ENCODE measurements around the gene CAMTA1.
"Not testable (repeated sequence)": the region's sequence is repeated elsewhere in the genome, so short reads cannot be mapped to it uniquely, and the experiment has no call there.

The CAMTA1 gene

DNA sequence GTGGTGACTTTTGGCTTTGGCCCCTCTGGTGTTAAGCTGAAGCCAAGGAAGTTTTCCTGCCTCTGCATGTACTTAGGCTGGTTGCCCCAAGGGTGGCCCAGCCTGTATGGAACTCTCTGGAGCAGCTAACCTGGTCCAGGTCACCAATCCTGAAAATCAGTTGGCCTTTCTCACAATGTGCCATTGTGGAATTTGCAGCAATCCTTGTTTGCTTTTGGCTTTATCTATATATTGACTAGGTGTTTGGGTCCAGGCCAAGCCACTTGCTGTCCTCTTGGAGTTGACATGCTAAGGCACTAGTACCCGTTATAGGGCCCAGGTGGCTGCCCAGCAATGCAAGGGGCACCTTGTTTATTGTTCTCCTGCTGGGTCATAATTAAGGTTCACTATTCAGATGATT lies 124.6 kb downstream of the CAMTA1 start:
- no peak for DNase-seq

DNA sequence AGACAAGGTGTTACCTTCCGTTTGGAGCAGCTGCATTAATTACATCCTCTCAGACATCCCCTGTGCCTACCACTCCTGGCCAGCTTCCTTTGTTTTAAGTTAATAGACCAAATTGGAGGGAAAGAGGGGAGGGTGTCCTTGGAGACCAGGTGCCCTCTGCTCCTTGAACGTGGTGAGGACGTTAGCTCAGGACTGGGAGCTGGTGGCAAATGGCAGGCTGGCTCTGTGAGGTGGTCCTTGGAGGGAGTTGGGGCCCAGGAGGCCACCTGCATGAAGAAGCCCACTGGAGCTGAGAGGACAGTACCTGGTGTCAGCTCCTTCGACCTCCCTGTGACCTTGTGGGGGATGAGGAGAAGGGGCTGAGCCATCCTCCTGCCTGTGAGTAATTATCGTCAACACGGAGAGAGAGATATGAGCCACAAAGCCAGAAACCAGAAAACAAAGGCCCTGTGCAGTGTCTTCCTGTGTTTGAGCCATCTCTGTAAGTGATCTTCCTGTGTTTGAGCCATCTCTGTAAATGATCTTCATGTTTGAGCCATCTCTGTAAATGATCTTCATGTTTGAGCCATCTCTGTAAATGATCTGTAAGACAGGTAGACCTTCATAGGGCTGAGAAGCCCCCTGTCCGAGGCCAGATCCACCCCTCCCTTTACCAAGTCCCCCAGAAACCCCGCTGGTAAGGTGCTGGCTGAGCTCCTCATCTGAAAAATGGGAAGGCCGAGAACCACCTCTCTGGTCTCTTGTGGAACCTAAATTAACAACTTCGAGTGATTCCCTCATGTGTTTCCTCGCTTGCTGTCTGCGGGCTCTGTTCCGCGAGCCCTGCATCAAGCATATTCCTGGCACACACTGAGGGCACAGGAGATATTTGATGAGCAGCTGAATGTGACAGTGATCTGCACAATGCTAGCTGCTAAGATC lies 126.0 kb downstream of the CAMTA1 start:
- no peak for DNase-seq

DNA sequence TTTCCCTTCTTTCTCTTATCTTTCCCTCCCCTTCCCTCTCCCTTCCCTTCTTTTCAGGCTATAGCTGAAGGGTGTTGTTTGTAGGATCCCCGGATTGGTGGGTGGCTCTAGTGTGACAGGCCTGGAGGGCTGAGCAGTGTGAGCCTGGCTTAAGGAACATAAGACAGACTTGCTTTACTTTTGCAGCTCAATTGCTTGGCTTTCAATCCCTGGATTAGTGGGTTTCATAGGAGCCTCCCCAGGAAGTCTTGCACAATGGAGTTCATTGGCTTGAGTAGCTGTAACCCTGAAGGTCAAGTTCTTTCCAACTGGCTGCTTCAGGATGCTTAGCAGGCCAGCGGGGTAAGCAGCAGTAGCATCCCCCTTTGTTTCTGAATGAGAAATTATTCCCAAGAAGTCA lies 126.7 kb downstream of the CAMTA1 start:
- no peak for DNase-seq

DNA sequence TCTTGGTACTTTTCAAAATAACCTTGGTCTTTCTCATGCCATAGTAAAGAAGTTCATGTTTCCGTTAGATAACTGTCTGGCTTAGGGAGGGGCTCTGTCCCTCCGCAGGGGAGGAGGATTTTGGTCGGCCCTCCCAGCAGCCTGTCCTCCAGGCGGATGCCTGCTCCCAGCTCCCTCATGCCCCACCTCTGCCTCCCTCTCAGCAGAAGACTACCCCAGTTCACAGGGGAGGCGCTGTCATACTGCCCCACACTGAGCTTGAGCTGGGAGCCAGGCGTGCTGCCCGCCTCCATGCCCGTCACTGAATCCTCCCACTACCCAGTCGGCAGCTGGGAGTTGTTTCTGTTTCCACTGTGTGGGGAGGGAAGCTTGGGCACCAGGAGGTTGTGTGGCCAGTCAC lies 127.3 kb downstream of the CAMTA1 start:
- DNase-seq: no peak

DNA sequence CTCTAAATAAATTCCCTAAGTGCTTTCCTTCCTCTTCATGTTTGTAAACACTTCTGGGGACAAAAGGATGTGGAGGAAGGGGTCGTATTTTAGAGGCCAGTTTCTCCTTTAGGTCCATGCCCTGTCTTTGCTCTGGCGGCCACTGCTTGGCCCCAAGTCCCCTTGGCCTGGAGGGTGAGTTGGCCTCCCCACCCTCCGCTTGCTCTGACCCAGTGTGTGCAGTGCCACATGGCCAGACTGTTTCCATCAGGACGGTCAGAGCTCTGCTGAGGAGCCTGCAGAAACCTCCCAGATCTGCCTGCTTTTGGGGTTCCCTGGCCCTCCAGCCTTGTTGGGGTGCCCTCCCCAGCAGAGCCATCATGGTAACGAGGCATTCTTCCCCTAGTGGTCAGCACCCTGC lies 127.8 kb downstream of the CAMTA1 start:
- DNase-seq: no peak

DNA sequence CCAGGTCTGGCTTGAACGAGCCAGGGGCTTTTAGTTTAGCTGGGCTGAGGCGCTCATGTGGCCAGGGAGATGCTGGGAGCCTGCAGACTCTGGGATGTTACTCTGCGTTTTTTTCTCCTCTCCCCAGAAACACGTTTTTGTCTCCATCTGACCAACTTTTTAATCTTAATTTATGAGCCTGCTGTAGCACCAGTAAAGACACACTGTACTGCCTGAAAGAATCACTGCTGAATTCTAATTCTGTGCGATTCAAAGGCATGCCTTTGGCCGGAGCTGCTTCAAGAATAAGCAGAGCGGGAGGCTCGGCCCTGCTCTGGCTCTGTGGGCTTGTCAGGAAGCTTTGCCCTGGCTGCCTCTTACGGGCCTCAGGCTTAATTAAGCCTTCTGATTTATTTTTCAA lies 129.5 kb downstream of the CAMTA1 start:
- no peak for DNase-seq

DNA sequence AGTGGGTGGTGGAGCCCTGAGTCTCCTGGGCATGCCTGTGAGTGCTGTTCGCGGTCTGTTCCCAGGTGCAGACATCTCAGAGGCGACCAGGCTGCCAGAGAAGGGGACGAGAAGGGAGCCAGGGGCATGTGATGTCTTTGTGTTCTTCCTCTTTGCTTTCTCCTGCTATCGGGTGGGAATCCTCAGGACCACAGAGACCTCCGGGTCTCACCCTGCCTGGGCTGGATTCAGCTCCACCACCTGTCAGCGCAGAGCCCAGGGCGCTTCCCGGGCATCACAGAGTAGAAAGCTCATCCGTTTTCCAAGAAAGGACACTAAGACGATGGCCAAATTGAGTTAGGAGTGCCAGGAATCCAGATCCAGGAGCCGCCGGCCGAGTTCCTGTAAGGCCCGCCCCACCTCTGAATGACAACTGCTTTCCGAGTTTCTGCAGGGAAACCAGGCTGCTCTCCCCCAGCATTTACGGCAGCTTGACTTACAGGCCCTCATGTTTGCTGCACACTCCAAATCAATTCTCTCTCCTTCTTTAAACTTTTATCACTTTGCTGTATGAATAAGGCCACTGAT lies 130.8 kb downstream of the CAMTA1 start:
- DNase-seq: no peak

DNA sequence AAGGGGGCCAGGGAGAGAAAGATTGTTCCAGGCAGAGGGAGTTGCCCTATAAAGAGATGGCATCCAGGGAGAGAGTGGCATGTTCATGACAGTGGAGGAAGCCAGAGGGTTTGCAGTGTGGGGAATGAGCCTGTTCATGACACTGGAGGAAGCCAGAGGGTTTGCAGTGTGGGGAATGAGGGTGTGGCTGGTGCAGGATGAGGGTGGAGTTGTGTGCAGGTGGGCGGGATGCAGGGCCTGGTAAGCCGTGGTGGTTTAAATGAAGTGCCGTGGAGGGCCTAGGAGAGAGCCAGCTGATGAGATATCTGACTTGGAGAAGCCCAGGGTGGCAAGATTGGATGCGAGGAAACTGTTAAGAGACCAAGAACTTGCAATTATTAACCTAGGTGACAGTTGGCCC lies 131.8 kb downstream of the CAMTA1 start:
- no peak for DNase-seq

DNA sequence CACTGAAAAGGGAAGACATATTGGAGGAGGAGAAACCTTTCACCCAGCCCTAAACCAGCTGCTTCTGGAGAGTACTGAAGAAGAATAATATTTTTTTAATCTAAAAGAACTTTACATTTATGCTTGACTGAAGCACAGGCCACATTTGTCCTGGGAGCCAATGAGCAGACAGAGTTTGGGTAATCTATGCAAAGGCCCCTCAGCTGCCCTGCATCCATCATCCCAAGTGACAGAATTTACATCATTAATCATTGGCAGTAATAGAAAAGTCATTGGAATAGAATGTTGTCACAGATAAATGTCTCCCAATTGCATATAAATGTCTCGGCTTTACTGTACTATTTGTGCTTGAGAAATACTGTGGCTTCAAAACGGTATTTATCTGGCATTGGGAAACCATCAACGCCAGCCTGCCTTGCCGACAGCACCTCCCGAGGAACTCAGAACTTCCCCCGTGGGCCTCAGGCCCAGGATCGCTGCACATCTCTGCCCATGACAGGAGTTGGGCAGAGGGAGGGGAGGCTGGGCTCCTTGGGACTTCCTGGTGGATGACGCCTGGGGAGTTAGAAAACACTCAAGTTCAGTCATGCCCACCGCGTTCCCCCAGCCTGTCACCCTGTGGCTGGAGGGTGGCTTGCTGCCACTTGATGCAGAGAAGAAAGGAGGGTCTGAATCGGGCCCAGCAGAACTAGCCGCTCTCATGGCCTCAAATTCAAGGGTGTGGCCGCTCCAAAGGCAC lies 133.1 kb downstream of the CAMTA1 start:
- DNase-seq: no peak

DNA sequence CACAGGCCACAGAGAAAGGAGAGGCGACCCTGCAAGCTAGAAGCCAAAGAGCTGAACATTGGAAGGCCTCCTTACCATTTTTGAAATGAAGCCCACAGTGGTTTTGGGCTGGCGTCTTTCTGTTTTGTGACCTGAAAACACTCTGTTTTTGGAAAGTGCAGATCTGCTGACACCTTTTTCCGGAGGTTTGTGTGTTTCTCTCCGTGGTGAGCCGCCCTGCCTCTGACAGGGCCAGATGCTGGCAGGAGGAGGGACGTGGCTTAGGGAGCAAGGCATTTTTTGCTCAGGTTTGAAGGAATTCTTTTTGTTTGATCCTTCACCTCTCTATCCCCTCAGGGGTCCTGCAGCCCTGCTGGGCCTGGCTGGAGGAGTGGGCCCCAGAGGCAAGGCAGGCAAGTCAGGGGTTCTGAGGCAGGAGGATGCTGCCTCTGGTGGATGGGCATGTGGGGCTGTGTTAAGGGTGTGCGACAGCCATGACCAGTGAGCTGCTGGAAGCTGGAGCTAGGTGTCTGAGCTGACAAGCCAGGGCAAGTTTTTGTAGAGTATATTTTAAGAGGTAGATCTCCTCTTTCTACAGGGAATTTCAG lies 133.8 kb downstream of the CAMTA1 start:
- DNase-seq: no peak

DNA sequence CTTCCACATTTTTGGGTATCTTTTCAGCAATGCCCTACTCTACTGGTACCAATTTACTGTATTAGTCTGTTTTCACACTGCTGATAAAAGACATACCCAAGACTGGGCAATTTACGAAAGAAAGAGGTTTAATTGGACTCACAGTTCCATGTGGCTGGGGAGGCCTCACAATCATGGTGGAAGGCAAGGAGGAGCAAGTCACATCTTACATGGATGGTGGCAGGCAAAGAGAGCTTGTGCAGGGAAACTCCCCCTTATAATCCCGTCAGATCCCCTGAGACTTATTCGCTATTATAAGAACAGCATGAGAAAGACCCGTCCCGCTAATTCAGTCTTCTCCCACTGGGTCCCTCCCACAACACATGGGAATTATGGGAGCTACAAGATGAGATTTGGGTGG lies 136.3 kb downstream of the CAMTA1 start:
- DNase-seq: not testable (repeated sequence)

DNA sequence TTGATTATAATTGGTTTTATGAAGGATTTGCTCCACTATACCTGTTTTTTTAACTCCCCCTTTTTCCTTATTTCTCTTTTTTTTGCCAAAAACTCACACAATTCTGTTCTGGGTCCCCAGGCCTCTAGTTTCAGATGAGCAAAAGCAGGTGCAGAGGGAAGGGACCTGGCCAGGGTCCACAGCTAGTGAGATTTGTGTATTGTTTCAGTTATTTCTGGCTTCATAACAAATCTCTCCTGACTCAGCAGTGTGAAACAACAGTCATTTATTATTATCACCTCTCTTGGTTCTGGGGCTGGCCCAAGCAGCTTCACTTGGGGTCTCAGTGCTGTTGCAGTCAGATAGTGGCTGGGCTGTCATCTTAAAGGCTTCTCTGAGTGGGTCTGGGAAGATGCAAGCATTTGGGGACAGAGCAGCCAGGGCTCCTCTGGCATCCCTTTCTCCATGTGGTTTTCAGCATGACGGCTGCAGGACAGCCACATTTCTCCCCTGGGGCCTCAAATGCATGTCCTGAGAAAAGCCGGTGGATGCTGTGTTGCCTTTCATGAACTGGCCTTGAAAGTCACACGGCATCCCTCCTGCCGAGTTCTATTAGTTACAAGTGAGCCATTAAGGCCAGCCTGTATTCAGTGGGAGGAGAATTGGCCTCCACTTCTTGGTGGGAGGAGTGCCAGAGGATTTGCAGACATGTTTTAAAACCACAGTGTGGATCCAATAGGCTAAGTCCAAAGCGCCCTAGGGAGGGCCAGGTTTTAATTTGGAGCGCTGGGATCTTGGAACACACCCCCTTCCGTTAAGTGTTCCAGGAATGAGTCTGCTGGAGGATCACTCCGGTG lies 137.1 kb downstream of the CAMTA1 start:
- no peak for DNase-seq

DNA sequence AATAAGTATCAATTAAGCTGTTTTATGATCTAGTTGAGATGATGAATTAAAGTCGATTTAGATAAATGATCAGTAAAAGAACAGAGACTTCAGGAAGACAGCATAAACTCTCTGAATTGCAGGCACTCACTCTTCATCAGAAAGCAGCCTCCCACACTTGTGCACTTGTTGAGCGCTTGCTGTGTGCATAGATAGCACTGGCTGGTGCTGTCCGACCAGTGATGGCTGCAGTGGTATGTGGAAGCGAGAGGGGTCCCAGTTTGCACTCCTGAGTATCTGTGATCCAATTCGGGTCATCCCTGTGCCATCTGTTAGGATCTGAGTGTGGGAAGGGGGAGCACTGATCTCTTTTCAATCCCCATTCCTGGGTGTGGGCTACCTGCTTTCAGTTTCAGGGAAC lies 137.8 kb downstream of the CAMTA1 start:
- DNase-seq: no peak

DNA sequence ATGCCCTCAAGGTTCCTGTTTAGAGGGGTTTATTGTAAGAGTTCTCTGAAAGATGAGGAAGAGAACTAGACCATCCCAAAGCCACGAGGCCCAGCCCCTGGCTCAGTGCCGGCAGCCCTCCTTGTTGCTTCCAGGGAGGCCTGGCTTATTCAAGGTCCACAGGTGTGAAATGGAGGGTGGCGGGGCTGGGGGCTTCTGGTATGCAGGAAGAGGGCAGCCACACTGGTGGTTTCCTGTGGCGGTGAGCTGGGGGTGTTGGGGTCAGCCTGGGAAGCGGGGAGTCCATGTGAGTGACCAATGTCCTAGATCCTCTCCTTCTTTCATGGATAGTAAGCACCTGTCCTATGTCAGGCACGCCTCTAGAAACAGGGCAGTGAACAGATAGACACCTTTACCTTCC lies 138.2 kb downstream of the CAMTA1 start:
- no peak for DNase-seq

DNA sequence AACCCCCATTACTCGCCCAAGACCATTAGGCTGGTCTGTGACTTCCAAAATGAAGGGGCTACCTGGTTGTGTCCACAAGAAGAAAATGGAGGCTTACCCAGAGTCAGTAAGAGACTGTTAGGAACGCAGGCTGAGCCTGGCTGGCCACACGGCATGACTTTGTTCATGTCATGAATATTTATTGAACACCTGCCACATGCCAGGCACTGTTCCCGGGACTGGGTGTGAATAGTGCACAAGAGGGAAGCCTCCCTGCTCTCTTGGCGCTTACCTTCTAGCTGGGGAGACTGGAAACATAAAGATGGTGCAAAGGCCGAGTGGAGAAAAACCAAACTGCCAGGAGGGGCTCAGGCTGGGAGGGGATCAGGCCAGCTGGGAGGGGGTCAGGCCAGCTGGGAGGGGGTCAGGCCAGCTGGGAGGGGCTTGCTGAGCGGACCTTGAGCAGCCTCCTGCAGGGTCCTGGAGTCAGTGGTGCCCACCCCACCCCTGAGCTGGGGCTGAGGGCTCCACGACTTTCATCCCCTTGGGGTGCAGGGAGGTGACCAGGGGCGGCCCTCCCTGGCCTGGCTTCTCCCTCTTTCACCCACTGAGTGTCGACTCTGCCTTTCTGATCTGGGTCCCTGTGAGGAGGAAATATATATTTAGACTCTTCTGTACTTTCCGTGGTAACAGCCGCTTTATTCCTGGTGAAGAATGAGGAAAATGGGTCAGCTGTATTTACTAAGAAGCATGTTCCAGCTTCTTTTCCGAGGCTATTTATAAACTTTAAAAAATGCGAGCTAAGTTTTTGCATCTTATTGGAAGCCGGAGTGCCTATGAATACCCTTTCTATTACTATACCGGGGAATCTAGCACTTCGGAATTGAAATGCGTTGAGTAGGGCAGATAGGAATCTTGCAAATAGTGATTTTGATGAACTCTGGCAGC lies 139.0 kb downstream of the CAMTA1 start:
- DNase-seq: no peak

DNA sequence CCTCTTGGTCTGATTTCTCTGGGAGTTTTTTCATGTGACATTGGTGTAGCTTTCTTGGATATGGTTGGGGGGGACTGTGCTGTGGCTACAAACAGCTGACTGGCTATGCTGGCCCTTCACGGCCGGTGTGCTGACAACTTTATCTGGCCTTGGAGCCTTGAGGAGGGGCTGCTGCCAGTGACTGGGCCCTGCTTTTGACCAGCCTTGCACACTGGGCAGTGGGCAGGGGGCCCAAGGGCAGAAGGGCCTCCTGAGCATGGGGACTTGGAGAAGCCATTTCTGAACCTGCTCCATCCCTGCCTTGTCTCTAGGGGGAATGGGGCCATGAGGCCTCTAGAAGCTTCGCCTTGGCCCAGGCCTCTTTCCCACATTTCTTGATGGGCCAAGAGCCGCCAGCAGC lies 139.6 kb downstream of the CAMTA1 start:
- no peak for DNase-seq

DNA sequence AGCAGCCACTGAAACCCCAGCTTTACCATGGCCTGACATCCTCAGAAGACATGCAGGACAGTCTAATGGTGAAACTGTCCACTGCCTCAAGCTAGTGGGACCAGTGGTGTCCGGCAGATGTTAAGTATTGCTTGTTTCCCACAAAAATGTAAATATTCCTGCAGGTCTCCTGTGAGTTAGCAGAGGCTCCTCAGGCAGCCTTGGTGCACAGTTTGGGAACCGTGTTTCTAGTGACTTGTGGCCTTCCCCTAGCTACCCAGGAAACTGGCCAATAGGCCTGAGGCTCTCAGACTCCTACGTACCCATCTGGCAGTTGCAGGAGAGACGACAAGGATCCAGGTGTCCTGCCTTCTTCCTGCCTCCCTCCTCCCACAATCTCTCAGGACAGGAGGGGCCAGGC lies 142.4 kb downstream of the CAMTA1 start:
- no peak for DNase-seq

DNA sequence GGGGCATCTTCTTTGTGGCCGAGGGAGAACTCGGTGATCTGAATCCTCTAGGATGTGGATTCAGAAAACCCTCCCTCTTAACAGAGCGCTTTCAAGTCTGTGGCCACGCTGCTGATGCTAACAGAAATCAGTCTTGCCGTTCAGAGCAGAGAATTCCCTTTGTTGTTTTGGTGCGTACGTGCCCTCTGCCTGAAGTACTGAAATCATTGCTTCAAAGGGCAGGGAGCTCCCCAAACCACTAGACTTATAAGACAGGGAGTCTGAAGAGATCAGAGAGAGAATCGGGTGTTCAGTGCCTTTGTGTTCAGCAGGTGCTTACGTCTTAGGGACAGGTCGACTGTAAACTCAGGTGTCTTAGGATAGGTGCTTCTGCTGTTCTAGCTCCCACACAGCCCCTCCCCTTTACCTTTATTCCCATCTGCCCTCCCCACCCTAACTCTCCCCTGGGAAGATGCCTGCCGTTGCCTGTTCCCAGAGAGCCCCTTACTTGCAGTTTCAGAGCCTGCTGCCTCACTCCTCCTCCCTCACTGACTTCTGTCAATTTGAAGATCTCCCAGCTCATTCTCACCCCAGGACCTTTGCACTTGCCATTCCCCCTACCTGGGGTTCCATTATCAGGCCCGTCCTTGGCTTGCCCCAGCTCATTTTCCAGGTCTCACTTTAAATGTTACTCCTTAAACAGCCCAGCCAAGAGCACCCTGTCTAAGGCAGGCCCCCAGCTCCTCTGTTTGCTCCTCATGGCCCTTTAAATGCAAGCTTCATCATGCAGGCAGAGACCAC lies 143.0 kb downstream of the CAMTA1 start:
- DNase-seq: no peak

DNA sequence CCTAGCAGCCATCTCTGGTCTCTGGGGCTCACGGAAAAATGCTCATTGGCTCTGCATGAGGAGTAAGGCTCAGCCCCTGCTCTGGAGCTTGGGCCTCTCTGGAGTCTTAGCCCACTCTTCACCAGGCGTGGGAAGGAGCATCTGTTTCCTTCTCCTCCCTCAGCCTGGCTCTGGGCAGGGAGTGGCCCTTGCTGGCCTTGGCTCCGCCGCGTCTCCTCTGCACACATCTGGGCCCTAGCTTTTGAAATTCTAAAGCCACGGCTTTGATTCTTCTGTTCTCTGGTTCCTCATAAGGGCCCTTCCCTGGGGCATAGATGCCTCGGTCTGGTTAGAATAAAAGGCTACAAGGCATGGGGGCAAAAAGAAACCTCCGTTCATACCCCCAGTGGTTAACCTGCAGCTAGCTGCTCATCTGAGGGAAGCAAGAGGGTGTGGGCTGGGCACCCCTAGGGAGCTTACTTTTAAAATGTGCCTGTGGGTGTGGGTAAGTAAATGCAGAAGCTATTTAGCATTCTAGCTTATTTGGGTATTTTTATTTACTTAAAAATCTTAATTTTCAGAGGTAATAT lies 145.6 kb downstream of the CAMTA1 start:
- DNase-seq: no peak

DNA sequence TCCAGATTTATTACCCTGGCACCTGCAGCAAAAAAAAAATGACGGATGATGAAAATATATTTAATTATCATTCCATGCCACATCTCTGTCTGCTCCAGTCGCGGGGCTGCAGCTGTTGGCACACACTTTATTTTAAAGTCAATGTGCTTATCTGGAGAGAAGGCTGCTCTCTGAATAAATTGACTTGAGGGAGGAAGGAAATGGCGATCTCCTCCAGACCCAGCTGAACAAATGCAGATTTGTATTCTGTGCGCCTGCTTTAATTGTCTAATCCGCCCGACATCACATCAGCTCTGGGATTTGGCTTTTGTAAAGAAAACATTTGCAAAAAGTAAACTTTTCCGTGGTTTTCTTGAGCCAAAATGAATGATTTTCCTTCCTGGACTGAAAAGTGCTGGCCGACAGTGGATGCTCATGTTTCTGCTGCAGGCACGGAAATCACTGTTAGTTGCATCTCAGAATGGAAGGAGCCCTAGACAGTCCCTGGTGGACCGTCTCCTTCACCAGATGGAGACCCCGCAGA lies 150.2 kb downstream of the CAMTA1 start:
- DNase-seq: no peak

Measured in suppressor macrophage (primary cell).